Hepatocyte (in vitro differentiated cells): Measurements from ENCODE around the gene CTBP2.

ENCODE experiments used
- EZH2phosphoT487 ChIP-seq: fragments of 200-600 bp; sonication (generic); IDR thresholded peaks from one replicate; pipeline ENCODE4 v1.6.1; 2018; ENCODE audit warnings: antibody characterized with exemption, mild to moderate bottlenecking, low read depth, moderate library complexity; ENCODE audit not compliant: unreplicated experiment, severe bottlenecking
- TF ChIP-seq, protein P1 (sequence below): fragments of 200-600 bp; sonication (generic); IDR thresholded peaks from 2 replicates; pipeline ENCODE4 v1.5.1; 2016; ENCODE audit warnings: antibody characterized with exemption, mild to moderate bottlenecking; ENCODE audit not compliant: poor library complexity

GRCh38 chr10:125187238-125188194 lies 27.2 kb upstream of the CTBP2 start:
- TF ChIP-seq, protein P1, sequence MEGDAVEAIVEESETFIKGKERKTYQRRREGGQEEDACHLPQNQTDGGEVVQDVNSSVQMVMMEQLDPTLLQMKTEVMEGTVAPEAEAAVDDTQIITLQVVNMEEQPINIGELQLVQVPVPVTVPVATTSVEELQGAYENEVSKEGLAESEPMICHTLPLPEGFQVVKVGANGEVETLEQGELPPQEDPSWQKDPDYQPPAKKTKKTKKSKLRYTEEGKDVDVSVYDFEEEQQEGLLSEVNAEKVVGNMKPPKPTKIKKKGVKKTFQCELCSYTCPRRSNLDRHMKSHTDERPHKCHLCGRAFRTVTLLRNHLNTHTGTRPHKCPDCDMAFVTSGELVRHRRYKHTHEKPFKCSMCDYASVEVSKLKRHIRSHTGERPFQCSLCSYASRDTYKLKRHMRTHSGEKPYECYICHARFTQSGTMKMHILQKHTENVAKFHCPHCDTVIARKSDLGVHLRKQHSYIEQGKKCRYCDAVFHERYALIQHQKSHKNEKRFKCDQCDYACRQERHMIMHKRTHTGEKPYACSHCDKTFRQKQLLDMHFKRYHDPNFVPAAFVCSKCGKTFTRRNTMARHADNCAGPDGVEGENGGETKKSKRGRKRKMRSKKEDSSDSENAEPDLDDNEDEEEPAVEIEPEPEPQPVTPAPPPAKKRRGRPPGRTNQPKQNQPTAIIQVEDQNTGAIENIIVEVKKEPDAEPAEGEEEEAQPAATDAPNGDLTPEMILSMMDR: no peak
- TF ChIP-seq EZH2phosphoT487: no peak
